GM18858 (cell line): ENCODE measurements around the gene GRIK4.

Experiments
- ATAC-seq: cut with Tn5 transposase; IDR thresholded peaks from one replicate; pipeline ENCODE4 v1.9.1; 2021; ENCODE audit not compliant: unreplicated experiment

The GRIK4 gene

GRCh38 chr11:120546312-120547205, 35.0 kb downstream of the GRIK4 start:
- ATAC-seq = no peak

- ATAC-seq = no peak
These were observed 35.8 kb downstream of the GRIK4 start for GRCh38 chr11:120547316-120547715.

GRCh38 chr11:120547811-120548681, 36.5 kb downstream of the GRIK4 start:
- ATAC-seq = no peak

GRCh38 chr11:120548682-120549209, 37.2 kb downstream of the GRIK4 start:
- ATAC-seq = no peak

GRCh38 chr11:120549346-120549745, 37.8 kb downstream of the GRIK4 start:
- no peak for ATAC-seq

- no peak for ATAC-seq
These were observed 38.5 kb downstream of the GRIK4 start for GRCh38 chr11:120550007-120550406.

GRCh38 chr11:120551191-120551590, 39.6 kb downstream of the GRIK4 start:
- no peak for ATAC-seq

GRCh38 chr11:120554766-120555432, 43.4 kb downstream of the GRIK4 start:
- no peak for ATAC-seq

- ATAC-seq = no peak
These were observed 43.9 kb downstream of the GRIK4 start for GRCh38 chr11:120555433-120555773.

GRCh38 chr11:120556797-120557196, 45.2 kb downstream of the GRIK4 start:
- ATAC-seq = no peak

- ATAC-seq = no peak
These were observed 47.3 kb downstream of the GRIK4 start for GRCh38 chr11:120558744-120559431.

- no peak for ATAC-seq
These were observed 49.7 kb downstream of the GRIK4 start for GRCh38 chr11:120561286-120561685.

- no peak for ATAC-seq
These were observed 51.4 kb downstream of the GRIK4 start for GRCh38 chr11:120562806-120563425.

- ATAC-seq = no peak
These were observed 52.4 kb downstream of the GRIK4 start for GRCh38 chr11:120563703-120564572.

GRCh38 chr11:120564573-120565311, 53.2 kb downstream of the GRIK4 start:
- ATAC-seq = peak; percentile 66

- no peak for ATAC-seq
These were observed 54.1 kb downstream of the GRIK4 start for GRCh38 chr11:120565466-120566155.

- no peak for ATAC-seq
These were observed 54.6 kb downstream of the GRIK4 start for GRCh38 chr11:120566176-120566575.
